IMR-90 (cell line): Measurements from ENCODE around the gene TICAM1. TPM values are rescaled to one million over a fixed set of nuclear protein-coding genes. Genes with fewer than 3 reads are reported as not detected.

Source experiments
- ATAC-seq: fragments of 200-7000 bp; cut with Tn5 transposase; 2 replicates; pipeline ENCODE4 v1.9.1; 2020; ENCODE audit warnings: low read depth, mild to moderate bottlenecking, moderate library complexity
- BruUV-seq: library from RNA; stranded (reverse); fragments of 400-500 nt; replicated peaks from 2 replicates; lab custom pipeline; 2021; lab: Mats Ljungman, UMichigan
- CTCF ChIA-PET: fragments of 300-600 bp; formaldehyde crosslinking; extraction: SDS; loops from one replicate; lab custom pipeline; 2021; ENCODE audit warnings: antibody characterized with exemption; lab: Yijun Ruan, JAX
- POLR2A ChIA-PET: fragments of 300-600 bp; sonication (Branson Sonifier 250); formaldehyde crosslinking; loops from one replicate; lab custom pipeline; 2022; ENCODE audit warnings: antibody characterized with exemption; ENCODE audit not compliant: unreplicated experiment; lab: Charles Lee
- DNase-seq: peaks from one replicate; pipeline ENCODE4 v3.0.0; 2013
- H2AFZ ChIP-seq: replicated peaks from 2 replicates; pipeline ENCODE3; 2013; ENCODE audit warnings: low read length, mild to moderate bottlenecking; ENCODE audit not compliant: poor library complexity
- H2AK5ac ChIP-seq: 2 replicates; pipeline ENCODE4 v1.6.1; 2013; ENCODE audit warnings: low read depth, low read length, inconsistent platforms
- H2AK9ac ChIP-seq: replicated peaks from 2 replicates; pipeline ENCODE3; 2013; ENCODE audit warnings: mild to moderate bottlenecking, low read depth, low read length, moderate library complexity; ENCODE audit not compliant: poor library complexity
- H2BK120ac ChIP-seq: 2 replicates; pipeline ENCODE4 v1.6.1; 2013; ENCODE audit warnings: low read depth, low read length, inconsistent platforms
- H2BK15ac ChIP-seq: 3 replicates; pipeline ENCODE4 v1.6.1; 2013; ENCODE audit warnings: low read depth, low read length, inconsistent platforms
- H2BK20ac ChIP-seq: 2 replicates; pipeline ENCODE4 v1.6.1; 2013; ENCODE audit warnings: low read depth, mild to moderate bottlenecking, inconsistent platforms, low read length, moderate library complexity
- H2BK5ac ChIP-seq: 2 replicates; pipeline ENCODE4 v1.6.1; 2013; ENCODE audit warnings: mild to moderate bottlenecking, low read depth, low read length, inconsistent platforms; ENCODE audit not compliant: poor library complexity, severe bottlenecking
- H3K14ac ChIP-seq: replicated peaks from 2 replicates; pipeline ENCODE4 v1.6.1; 2013; ENCODE audit warnings: low read depth, low read length, inconsistent platforms
- H3K18ac ChIP-seq: 2 replicates; pipeline ENCODE4 v1.6.1; 2013; ENCODE audit warnings: low read depth, low read length, control low read depth
- H3K23ac ChIP-seq: 2 replicates; pipeline ENCODE4 v1.6.1; 2013; ENCODE audit warnings: low read depth, low read length, inconsistent platforms
- H3K27ac ChIP-seq: 2 replicates; pipeline ENCODE4 v1.5.1; 2013; ENCODE audit warnings: mild to moderate bottlenecking, control low read depth, low read length; ENCODE audit not compliant: insufficient read depth
- H3K27me3 ChIP-seq: 2 replicates; pipeline ENCODE4 v1.6.1; 2013; ENCODE audit warnings: low read length; ENCODE audit not compliant: control insufficient read depth, insufficient read depth
- H3K36me3 ChIP-seq: 2 replicates; pipeline ENCODE4 v1.6.1; 2013; ENCODE audit warnings: low read length, mixed read lengths; ENCODE audit not compliant: control insufficient read depth, insufficient read depth
- H3K4ac ChIP-seq: 2 replicates; pipeline ENCODE4 v1.6.1; 2013; ENCODE audit warnings: low read depth, low read length, inconsistent platforms
- H3K4me1 ChIP-seq: 2 replicates; pipeline ENCODE4 v1.6.1; 2013; ENCODE audit warnings: low read length, mixed read lengths; ENCODE audit not compliant: control insufficient read depth, insufficient read depth
- H3K4me2 ChIP-seq: 2 replicates; pipeline ENCODE4 v1.6.1; 2013; ENCODE audit warnings: low read depth, mild to moderate bottlenecking, control low read depth, low read length, moderate library complexity
- H3K4me3 ChIP-seq: 2 replicates; pipeline ENCODE4 v1.5.1; 2013; ENCODE audit warnings: low read depth, mild to moderate bottlenecking, control low read depth, low read length, moderate library complexity; ENCODE audit not compliant: insufficient read depth
- H3K56ac ChIP-seq: 2 replicates; pipeline ENCODE4 v1.6.1; 2013; ENCODE audit warnings: low read length, inconsistent platforms; ENCODE audit not compliant: insufficient read depth; ENCODE audit errors: extremely low read depth
- H3K79me1 ChIP-seq, 2 experiments: 2 replicates each; pipeline ENCODE4 v1.6.1; 2013; ENCODE audit warnings: low read length in 2 of 2, inconsistent platforms in 1 of 2, low read depth in 1 of 2
- H3K9ac ChIP-seq: 2 replicates; pipeline ENCODE4 v1.6.1; 2013; ENCODE audit warnings: low read depth, low read length, control low read depth
- H3K9me1 ChIP-seq: 2 replicates; pipeline ENCODE4 v1.6.1; 2013; ENCODE audit warnings: low read length, inconsistent platforms; ENCODE audit not compliant: insufficient read depth
- H3K9me3 ChIP-seq: 2 replicates; pipeline ENCODE4 v1.6.1; 2013; ENCODE audit warnings: low read length; ENCODE audit not compliant: control insufficient read depth, insufficient read depth
- H4K20me1 ChIP-seq: 2 replicates; pipeline ENCODE4 v1.6.1; 2013; ENCODE audit warnings: low read length, inconsistent platforms; ENCODE audit not compliant: insufficient read depth
- H4K5ac ChIP-seq: 2 replicates; pipeline ENCODE4 v1.6.1; 2013; ENCODE audit warnings: mild to moderate bottlenecking, low read depth, low read length, control low read depth
- H4K8ac ChIP-seq, 2 experiments: 2 replicates each; pipeline ENCODE4 v1.6.1; 2013; ENCODE audit warnings: low read depth in 2 of 2, low read length in 2 of 2, control low read depth in 1 of 2, inconsistent platforms in 1 of 2
- H4K91ac ChIP-seq: 2 replicates; pipeline ENCODE4 v1.6.1; 2013; ENCODE audit warnings: low read depth, low read length, inconsistent platforms; ENCODE audit not compliant: insufficient read depth
- BHLHE40 ChIP-seq: fragments of 150-350 bp; IDR thresholded peaks from 2 replicates; pipeline ENCODE4 v1.6.1; 2016; ENCODE audit warnings: mild to moderate bottlenecking, low read depth, low read length
- CTCF ChIP-seq: conservative IDR thresholded peaks from 2 replicates; pipeline ENCODE4 v1.5.1; 2012; ENCODE audit warnings: mild to moderate bottlenecking, low read depth, low read length, improper control_type of control experiment
- FOS ChIP-seq: fragments of 150-350 bp; IDR thresholded peaks from 2 replicates; pipeline ENCODE4 v1.6.1; 2016; ENCODE audit warnings: low read depth, low read length
- MAFK ChIP-seq: IDR thresholded peaks from 2 replicates; pipeline ENCODE4 v1.6.1; 2012; ENCODE audit warnings: low read depth, low read length, improper control_type of control experiment
- MAZ ChIP-seq: IDR thresholded peaks from 2 replicates; pipeline ENCODE4 v1.6.1; 2012; ENCODE audit warnings: low read depth, mild to moderate bottlenecking, low read length, improper control_type of control experiment, moderate library complexity, borderline replicate concordance
- MXI1 ChIP-seq: IDR thresholded peaks from 2 replicates; pipeline ENCODE4 v1.6.1; 2012; ENCODE audit warnings: low read depth, mild to moderate bottlenecking, low read length, moderate library complexity, borderline replicate concordance
- NFE2L2 ChIP-seq: fragments of 150-350 bp; IDR thresholded peaks from 2 replicates; pipeline ENCODE4 v1.6.1; 2016; ENCODE audit warnings: low read depth, mild to moderate bottlenecking, low read length
- POLR2A ChIP-seq: IDR thresholded peaks from 2 replicates; pipeline ENCODE4 v1.6.1; 2012; ENCODE audit warnings: mild to moderate bottlenecking, low read depth, low read length
- RAD21 ChIP-seq: IDR thresholded peaks from 2 replicates; pipeline ENCODE4 v1.6.1; 2012; ENCODE audit warnings: low read length, improper control_type of control experiment
- RCOR1 ChIP-seq: IDR thresholded peaks from 2 replicates; pipeline ENCODE4 v1.6.1; 2012; ENCODE audit warnings: mild to moderate bottlenecking, low read length, improper control_type of control experiment; ENCODE audit not compliant: insufficient replicate concordance
- SMC3 ChIP-seq: fragments of 150-350 bp; IDR thresholded peaks from 2 replicates; pipeline ENCODE4 v1.6.1; 2016; ENCODE audit warnings: low read depth, mild to moderate bottlenecking, antibody characterized with exemption, low read length, moderate library complexity
- USF2 ChIP-seq: fragments of 150-350 bp; IDR thresholded peaks from 2 replicates; pipeline ENCODE4 v1.6.1; 2017; ENCODE audit warnings: mild to moderate bottlenecking, antibody characterized with exemption, low read length, low read depth
- WGBS, 2 experiments: methylation state at CpG; one replicate each; pipeline versions ENCODE4 v1.1.5 to v1.1.7; 2013; ENCODE audit warnings: missing lambda C conversion rate in 2 of 2; ENCODE audit not compliant: insufficient read length in 1 of 2; ENCODE audit errors: extremely low coverage in 2 of 2; 5-methylcytosine and 5-hydroxymethylcytosine counted together
- dilution Hi-C: fragments of 300-500 bp; cut with HindIII; formaldehyde crosslinking; loops from one replicate; pipeline ENCODE4 v1.14.3; 2018; ENCODE audit warnings: low sequenced_read_pairs; ENCODE audit not compliant: unreplicated experiment
- in situ Hi-C: fragments of 300-500 bp; cut with MboI; formaldehyde crosslinking; loops from 3 replicates; pipeline ENCODE4 v1.14.3; 2019; ENCODE audit warnings: low sequenced_read_pairs, inconsistent platforms, mixed read lengths
- intact Hi-C: fragments of 100-400 bp; cut with micrococcal nuclease; formaldehyde crosslinking; loops from 2 replicates; pipeline ENCODE4 v1.10.0; 2022
- polyA plus RNA-seq, 3 experiments: library from polyadenylated mRNA; depleted of rRNA; stranded (reverse); fragments of >200 nt; gene quantifications; 2 replicates each; pipeline ENCODE4 v1.2.3, GENCODE V29; 2012; ENCODE audit warnings: low replicate concordance in 1 of 3
- total RNA-seq: library from RNA; depleted of rRNA; stranded (reverse); fragments of >200 nt; gene quantifications from 2 replicates; pipeline ENCODE4 v1.2.3, GENCODE V29; 2012

TICAM1 gene
- total and polyA plus RNA-seq, 2 of the 4 experiments (the other 2 are of a cell fraction): 0.90 to 9.2 TPM

GRCh38 chr19:4791183-4792018, 40.1 kb downstream of the TICAM1 start, which contains the start of gene FEM1A:
FEM1A (plus strand) TSS chr19:4791734; CDS start chr19:4791855, 121 bp downstream.
- dilution Hi-C loops: no loop called here
- Histone ChIP-seq H3K56ac (0 out of 2 replicates have a peak within 1 kb of the TSS, but pooled peaks have one; percentile 11), H2AFZ (peak within 1 kb of the TSS; percentile 89), H2BK120ac (no peak within 1 kb of the TSS; the same call in 1 of the 2 replicates), H3K18ac (no peak within 1 kb of the TSS), H3K79me1 (peaks cover 15 to 40% of the 10 kb centered on the region in 2 experiments; a peak in 3 of 4 replicates), H3K4me1 (peaks cover 5% of the 10 kb centered on the region; the same call in 1 of the 2 replicates), H3K27ac (peak within 1 kb of the TSS; percentile 77), H4K5ac (peak within 1 kb of the TSS; percentile 27; the same call in 1 of the 2 replicates), H2BK15ac (no peak within 1 kb of the TSS), H3K4ac (peak within 1 kb of the TSS; percentile 68), H3K4me3 (peak within 1 kb of the TSS; percentile 66), H3K9me3 (no peaks in the 10 kb centered on the region), H2BK5ac (peak within 1 kb of the TSS; percentile 85), H4K20me1 (peaks cover 6% of the 10 kb centered on the region), H4K91ac (peak within 1 kb of the TSS; percentile 51; the same call in 1 of the 2 replicates), H4K8ac (peak within 1 kb of the TSS in 1 of 2 experiments; percentile 83; a peak in 2 of 4 replicates), H3K4me2 (peak within 1 kb of the TSS; percentile 89), H2AK9ac (peak within 1 kb of the TSS; percentile 94), H3K23ac (no peak within 1 kb of the TSS), H3K9me1 (no peaks in the 10 kb centered on the region), H2AK5ac (0 out of 2 replicates have a peak within 1 kb of the TSS, but pooled peaks have one; percentile 30), H2BK20ac (no peak within 1 kb of the TSS), H3K36me3 (peaks cover 15% of the 10 kb centered on the region), H3K9ac (peak within 1 kb of the TSS; percentile 74), H3K27me3 (no peaks in the 10 kb centered on the region), H3K14ac (peak within 1 kb of the TSS; percentile 51; the same call in 1 of the 2 replicates)
- DNase-seq: peak; percentile 100
- WGBS, 2 experiments: 0% methylated on average over 36 of the region's 80 CpGs; no CpG with 5 or more reads in 1 of the 2 experiments
- in situ Hi-C loops: loop anchor here (5.0 kb wide), 1 partner anchor 59 kb away; no protein-coding TSS in a partner anchor
- no peak for TF ChIP-seq RCOR1
- peak; percentile 98 for TF ChIP-seq SMC3
- TF ChIP-seq BHLHE40: peak; percentile 39; the same call in 1 of the 2 replicates
- TF ChIP-seq USF2: peak; percentile 88
- TF ChIP-seq MXI1: 0 out of 2 replicates have a peak, but pooled peaks have one; percentile 10
- no peak for TF ChIP-seq MAFK
- peak; percentile 47 for TF ChIP-seq FOS
- peak; percentile 90 for TF ChIP-seq RAD21
- peak; percentile 99 for TF ChIP-seq CTCF
- TF ChIP-seq POLR2A: peak; percentile 88
- no peak for TF ChIP-seq NFE2L2
- peak; percentile 71; the same call in 1 of the 2 replicates for TF ChIP-seq MAZ
- intact Hi-C loops: loop anchor here (1.0 kb wide), 1 partner anchor 59 kb away; no protein-coding TSS in a partner anchor
- ChIA-PET CTCF (interaction anchor here (0.6 to 2.0 kb wide), 13 partner anchors 9 to 75 kb away, joined by 3 to 17 read pairs (median 4); no protein-coding TSS in a partner anchor), POLR2A (no interaction called here)
- BruUV-seq: no TSS peak
- ATAC-seq: peak; percentile 99
